Measurements from ENCODE around the gene HAND1.

The HAND1 gene

DNA sequence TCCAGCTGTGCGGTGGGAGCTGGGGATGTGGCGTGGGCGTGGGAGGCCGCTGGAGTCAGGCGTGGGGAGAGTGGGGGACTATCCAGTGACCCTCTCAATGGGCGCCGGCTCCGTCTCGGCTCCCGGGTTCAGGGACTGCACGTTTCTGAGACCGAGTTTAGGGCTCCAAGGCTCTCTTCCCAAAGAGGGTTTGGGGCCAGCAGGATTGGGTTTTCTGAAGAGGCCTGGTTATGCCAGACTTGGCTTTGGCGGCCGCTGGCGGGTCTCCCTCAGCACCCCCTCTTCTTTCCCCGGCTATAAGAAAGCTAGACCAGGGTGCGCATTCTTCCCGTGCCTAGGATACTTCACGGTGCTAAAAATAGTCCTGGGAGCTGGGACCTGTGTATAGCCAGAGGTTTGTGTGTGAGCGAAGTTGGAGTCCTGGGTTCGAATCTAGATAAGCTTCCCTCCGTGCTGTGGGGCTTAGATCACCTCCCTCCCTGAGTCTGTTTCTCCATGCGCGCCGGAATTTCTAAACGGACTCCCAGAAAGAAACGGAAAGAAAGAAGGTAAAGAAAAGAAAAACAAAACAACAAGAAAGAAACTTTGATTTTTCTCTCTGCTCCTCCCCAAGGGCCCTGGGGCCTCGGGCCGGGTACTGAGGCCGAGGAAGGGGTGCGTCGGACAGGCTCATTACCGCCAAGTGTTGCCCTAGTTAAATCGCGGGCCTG, 5.0 kb downstream of the HAND1 start:
- no peak for DNase-seq (ENCODE audit: extremely low read depth, low read depth)
- TF ChIP-seq, protein P1, sequence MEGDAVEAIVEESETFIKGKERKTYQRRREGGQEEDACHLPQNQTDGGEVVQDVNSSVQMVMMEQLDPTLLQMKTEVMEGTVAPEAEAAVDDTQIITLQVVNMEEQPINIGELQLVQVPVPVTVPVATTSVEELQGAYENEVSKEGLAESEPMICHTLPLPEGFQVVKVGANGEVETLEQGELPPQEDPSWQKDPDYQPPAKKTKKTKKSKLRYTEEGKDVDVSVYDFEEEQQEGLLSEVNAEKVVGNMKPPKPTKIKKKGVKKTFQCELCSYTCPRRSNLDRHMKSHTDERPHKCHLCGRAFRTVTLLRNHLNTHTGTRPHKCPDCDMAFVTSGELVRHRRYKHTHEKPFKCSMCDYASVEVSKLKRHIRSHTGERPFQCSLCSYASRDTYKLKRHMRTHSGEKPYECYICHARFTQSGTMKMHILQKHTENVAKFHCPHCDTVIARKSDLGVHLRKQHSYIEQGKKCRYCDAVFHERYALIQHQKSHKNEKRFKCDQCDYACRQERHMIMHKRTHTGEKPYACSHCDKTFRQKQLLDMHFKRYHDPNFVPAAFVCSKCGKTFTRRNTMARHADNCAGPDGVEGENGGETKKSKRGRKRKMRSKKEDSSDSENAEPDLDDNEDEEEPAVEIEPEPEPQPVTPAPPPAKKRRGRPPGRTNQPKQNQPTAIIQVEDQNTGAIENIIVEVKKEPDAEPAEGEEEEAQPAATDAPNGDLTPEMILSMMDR (IDR thresholded peaks at IDR 0.05; ENCODE audit: low read depth, low read length) = no peak

DNA sequence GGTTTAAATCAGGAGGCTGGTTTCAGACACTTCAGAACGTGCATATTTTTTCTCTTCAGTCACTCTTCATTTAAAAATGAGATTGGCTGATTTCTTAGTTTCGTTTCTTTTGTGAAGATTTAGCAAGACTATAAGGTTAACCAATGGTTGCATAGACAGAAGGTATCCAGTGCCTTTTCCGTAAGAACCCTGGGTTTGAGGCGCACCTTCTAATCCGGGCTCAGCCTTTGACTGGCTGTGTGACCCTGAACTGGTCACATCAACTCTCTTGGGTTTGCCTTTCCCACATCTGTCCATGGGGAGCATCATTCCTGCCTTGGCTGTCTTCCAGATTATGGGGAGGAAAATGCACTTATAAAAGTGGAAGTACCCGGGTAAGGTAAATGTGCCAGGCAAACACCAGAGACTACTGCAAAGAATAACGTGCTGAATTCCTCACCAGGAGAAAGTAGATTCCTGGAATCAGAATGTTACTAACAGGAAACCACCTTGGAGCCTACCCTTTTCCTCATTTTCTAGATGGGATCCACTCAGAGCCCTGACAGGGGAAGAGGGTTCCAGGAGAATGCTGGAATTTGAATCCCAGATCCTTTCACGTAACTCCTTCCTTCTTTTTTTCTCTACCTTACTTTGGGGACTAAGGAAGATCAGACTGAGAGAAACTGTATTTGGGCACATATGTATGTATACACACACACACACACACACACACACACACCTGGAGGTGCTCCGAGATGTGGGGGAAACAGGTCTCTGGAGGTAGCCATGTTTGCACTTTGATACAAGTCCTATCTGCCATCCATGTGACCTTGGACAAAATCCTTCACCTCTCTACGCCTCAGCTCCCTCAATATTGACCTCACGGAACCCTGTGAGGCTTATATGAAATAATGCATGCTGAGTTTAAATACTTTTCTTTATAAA, 6.8 kb downstream of the HAND1 start:
- TF ChIP-seq, protein P1 (IDR thresholded peaks at IDR 0.05; ENCODE audit: low read depth, low read length) = no peak
- no peak for DNase-seq (ENCODE audit: extremely low read depth, low read depth)

DNA sequence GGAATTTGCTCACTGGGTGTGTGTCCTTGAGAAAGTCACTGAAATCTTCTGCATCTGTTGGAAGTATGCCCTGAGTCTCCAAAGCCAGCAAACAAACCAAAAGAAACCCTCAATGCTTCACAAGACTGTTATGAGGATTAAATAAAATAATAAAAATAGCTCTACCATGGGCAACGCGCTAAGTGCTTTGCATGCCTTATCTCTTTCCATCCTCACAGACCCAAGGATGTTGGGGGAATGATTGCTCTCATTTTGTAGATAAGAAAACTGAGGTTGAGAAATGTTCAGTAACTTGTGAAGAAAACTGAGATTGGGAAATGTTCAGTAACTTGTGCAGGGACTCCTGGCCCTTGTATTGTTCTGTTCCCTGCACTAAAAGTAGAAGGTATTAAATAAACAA, 7.9 kb downstream of the HAND1 start:
- TF ChIP-seq, protein P1 (IDR thresholded peaks at IDR 0.05; ENCODE audit: low read depth, low read length) = no peak
- DNase-seq (ENCODE audit: extremely low read depth, low read depth) = no peak

DNA sequence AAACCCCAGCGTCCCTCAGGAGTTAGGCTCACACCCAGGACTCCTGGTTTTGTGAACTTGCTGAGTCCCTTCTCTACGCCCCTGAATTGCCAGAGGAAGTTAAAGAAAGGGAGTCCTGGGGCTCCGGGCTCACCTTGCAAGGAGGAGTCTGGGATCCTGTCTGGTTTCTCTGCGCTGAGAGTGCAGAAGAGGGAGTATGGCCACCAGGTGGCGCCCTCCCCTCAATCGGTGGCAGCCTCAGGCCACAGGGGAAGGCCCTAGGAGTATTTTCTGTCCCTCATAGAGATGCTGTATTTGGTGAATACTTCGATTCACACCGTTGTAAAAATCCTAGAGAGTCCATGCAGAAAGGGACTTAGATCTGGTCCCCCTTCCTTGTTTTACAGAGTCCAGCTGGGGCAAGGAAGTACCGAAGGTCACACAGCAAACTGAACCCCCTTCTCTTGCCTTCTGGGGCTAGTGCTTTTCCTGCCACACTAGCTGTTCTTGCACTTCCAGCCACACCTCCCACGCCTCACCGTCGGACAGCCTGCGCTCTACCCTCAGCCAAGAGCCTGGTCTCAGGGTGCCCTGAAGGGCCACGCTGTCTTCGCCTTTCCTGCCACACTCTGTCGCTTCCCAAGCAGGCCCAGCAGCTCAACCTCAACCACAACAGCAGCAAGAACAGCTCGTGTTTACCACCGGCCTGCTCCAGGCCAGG, 10.2 kb downstream of the HAND1 start:
- no peak for DNase-seq (ENCODE audit: extremely low read depth, low read depth)
- TF ChIP-seq, protein P1 (IDR thresholded peaks at IDR 0.05; ENCODE audit: low read depth, low read length) = peak; percentile 95

DNA sequence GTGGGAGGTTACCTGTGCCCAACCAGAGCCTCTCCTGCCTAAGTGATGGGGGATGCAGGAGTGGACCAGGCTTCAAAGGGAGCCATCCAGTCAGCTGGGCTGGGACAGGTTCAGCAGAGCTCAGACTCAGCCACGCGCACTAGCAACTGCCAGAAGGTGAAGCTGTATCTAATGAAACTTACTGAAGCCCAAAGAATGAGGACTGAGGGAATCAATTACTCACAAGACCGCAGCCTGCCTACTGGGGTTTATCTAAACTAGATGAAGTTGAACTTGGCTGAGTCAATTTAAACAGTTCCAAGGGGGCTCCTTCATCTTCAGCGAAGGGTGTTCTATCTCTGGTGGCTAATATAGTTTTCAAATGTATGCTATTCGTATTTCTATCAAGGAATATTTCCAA, 11.4 kb downstream of the HAND1 start:
- DNase-seq (ENCODE audit: extremely low read depth, low read depth) = no peak
- TF ChIP-seq, protein P1 (IDR thresholded peaks at IDR 0.05; ENCODE audit: low read depth, low read length) = no peak

DNA sequence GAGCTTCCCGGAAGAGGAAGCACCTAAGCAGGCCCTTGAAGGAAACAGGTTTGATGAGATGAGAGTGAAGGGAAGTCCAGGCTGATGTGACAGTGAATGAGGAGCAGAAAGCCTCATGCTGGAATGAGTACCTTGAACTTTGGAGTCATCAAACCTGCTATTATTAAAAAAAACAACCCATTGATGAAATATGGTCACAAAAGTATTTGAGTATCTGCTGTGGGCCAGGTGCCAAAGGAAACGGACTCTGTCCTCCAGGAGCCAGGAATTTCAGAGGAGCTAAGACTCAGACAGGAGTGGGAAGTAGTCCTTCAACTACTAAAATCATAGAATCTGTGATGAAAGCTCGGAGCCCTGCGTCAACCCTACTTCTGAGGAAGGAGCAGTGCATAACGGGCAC, 11.9 kb downstream of the HAND1 start:
- TF ChIP-seq, protein P1 (IDR thresholded peaks at IDR 0.05; ENCODE audit: low read depth, low read length) = no peak
- DNase-seq (ENCODE audit: extremely low read depth, low read depth) = no peak

Data from AG09319 (cell line).